ENCODE results near the gene PLA2G15. TPM values are rescaled to one million over a fixed set of nuclear protein-coding genes. Genes with fewer than 3 reads are reported as not detected.

PLA2G15 gene
- total RNA-seq, 6 experiments from 2014 or later = 40.1 to 47.4 (median 44.4) TPM

DNA sequence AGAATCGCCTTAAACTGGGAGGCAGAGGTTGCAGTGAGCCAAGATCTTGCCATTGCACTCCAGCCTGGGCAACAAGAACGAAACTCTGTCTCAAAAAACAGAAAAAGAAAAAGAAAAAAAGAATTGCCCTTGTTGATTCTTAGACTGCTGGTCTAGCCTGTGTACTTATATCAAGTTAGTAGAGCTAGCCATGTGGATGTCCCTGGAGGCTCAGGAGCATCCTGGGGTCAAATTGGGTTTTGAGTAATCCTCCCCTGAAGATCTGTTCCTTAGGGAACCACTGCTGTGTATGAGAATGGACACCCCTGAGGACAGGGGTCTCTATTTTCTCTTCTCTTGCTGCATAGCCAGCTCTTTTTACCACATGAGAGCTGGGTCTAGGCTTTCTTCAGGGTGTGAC, 44.0 kb downstream of the PLA2G15 start:
- peaks cover 61% of the 10 kb centered on the region for H3K4me1 Mint-ChIP-seq (ENCODE audit: low read depth)
- H3K36me3 Mint-ChIP-seq (ENCODE audit: low read depth) = peaks cover 57% of the 10 kb centered on the region
- no peaks in the 10 kb centered on the region for H3K9me3 Mint-ChIP-seq
- TF ChIP-seq, protein P1, sequence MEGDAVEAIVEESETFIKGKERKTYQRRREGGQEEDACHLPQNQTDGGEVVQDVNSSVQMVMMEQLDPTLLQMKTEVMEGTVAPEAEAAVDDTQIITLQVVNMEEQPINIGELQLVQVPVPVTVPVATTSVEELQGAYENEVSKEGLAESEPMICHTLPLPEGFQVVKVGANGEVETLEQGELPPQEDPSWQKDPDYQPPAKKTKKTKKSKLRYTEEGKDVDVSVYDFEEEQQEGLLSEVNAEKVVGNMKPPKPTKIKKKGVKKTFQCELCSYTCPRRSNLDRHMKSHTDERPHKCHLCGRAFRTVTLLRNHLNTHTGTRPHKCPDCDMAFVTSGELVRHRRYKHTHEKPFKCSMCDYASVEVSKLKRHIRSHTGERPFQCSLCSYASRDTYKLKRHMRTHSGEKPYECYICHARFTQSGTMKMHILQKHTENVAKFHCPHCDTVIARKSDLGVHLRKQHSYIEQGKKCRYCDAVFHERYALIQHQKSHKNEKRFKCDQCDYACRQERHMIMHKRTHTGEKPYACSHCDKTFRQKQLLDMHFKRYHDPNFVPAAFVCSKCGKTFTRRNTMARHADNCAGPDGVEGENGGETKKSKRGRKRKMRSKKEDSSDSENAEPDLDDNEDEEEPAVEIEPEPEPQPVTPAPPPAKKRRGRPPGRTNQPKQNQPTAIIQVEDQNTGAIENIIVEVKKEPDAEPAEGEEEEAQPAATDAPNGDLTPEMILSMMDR (IDR thresholded peaks at IDR 0.05) = no peak
- H3K27me3 Mint-ChIP-seq (ENCODE audit: insufficient read depth) = peaks cover 4% of the 10 kb centered on the region; the same call in 1 of the 2 replicates
- DNase-seq = no peak
- H3K27ac Mint-ChIP-seq = peak overlapping the region; percentile 38
- no peak overlapping the region for H3K4me3 Mint-ChIP-seq

DNA sequence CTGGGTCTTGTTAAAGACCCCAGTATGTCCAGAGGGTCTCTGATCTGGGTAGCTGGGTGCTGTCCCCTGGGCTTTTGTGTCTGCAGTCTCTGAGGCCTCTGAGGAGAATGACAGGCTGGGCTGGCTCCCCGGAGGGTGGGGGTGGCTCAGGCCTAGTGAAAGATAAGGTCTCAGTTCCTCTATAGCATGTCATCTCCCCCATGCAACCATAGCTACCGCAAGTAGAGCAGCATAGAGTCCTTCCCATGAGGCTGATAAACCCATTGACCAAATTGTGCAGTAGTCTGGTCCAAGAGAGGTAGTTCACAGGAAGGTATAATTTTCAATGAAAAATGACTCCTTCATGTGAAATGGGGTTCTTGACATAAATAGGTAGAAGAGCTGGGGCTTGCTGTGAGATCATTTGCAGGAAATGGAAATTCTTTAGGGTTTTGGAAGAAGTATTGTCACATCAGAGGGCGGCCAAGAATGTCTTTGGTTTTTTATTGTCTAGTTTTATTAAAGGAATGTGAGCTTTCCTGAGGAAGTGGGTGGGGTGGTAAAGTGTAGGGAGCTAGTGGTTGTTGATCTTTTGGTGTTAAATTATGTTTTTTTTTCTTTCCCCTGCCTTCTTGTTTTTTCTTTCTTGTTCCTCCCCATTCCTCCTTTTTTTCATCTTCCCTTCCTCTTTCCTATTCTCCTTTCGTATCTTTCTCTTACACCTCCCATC, 44.6 kb downstream of the PLA2G15 start:
- TF ChIP-seq, protein P1 (IDR thresholded peaks at IDR 0.05) = no peak
- Mint-ChIP-seq H3K27me3 (ENCODE audit: insufficient read depth) (peaks cover 4% of the 10 kb centered on the region), H3K27ac (peak overlapping the region; percentile 38), H3K36me3 (ENCODE audit: low read depth) (peaks cover 51% of the 10 kb centered on the region), H3K4me3 (peak overlapping the region; percentile 44), H3K4me1 (ENCODE audit: low read depth) (peaks cover 60% of the 10 kb centered on the region), H3K9me3 (no peaks in the 10 kb centered on the region)
- DNase-seq = no peak

DNA sequence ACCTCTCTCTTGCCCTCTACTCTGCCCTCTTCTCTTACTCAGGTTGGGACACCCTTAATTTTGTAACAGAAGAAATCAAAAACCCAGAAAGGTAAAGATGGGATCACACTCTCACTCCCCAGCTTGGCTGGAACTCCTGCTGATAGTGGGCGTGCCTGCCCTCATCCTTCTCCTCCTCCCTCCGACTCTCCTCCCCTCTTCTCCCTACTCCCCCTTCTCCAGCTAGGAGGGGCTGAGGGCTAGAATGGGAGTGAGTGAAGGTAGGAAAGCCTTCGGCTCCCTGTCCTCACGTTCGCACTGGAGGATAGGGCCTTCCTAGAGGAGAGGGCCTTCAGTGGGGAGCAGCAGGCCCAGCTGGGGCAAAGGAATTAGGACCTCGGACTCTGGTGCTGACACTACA, 45.3 kb downstream of the PLA2G15 start:
- Mint-ChIP-seq H3K4me1 (ENCODE audit: low read depth) (peaks cover 56% of the 10 kb centered on the region), H3K36me3 (ENCODE audit: low read depth) (peaks cover 47% of the 10 kb centered on the region), H3K27ac (peak overlapping the region; percentile 38), H3K9me3 (no peaks in the 10 kb centered on the region), H3K27me3 (ENCODE audit: insufficient read depth) (peaks cover 4% of the 10 kb centered on the region), H3K4me3 (peak overlapping the region; percentile 44)
- DNase-seq = no peak
- TF ChIP-seq, protein P1 (IDR thresholded peaks at IDR 0.05) = no peak

DNA sequence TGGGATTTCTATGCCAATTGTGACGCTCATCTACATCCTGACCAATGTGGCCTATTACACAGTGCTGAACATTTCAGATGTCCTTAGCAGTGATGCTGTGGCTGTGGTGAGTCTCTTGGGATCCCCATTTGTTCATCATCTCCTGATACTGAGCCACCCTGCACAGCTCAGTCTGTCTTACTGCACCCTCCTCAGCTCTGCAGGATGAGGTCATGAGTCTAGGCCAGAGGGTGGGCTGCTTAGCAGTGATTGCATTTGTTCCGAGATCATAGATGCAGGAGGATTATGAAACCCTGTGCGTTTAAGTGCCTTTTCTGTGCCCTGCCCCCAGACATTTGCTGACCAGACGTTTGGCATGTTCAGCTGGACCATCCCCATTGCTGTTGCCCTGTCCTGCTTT, 46.1 kb downstream of the PLA2G15 start:
- peak overlapping the region; percentile 32; the same call in 1 of the 2 replicates for H3K27ac Mint-ChIP-seq
- TF ChIP-seq, protein P1 (IDR thresholded peaks at IDR 0.05) = no peak
- DNase-seq = no peak
- no peaks in the 10 kb centered on the region for H3K9me3 Mint-ChIP-seq
- no peak overlapping the region for H3K4me3 Mint-ChIP-seq
- H3K4me1 Mint-ChIP-seq (ENCODE audit: low read depth) = peaks cover 49% of the 10 kb centered on the region
- H3K27me3 Mint-ChIP-seq (ENCODE audit: insufficient read depth) = peaks cover 4% of the 10 kb centered on the region; the same call in 1 of the 2 replicates
- peaks cover 43% of the 10 kb centered on the region for H3K36me3 Mint-ChIP-seq (ENCODE audit: low read depth)

DNA sequence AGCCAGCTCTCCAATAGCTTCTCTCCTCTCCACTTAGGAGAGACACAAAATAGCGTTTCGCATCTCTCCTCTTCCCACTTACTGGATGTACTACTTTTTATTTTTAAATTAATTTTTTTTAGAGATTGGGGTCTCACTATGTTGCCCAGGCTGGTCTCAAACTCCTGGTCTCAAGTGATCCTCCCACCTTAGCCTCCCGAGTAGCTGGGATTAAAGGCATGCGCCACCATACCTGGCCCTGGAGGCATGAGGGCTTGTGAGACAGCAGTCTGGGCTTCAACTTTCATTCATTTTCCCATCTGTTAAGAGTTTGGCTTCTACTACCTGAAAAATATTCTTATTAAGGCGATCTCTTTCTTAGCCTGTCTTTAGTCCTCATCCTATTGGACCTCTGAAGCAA, 47.3 kb downstream of the PLA2G15 start:
- no peak for DNase-seq
- H3K4me3 Mint-ChIP-seq = no peak overlapping the region
- no peaks in the 10 kb centered on the region for H3K9me3 Mint-ChIP-seq
- TF ChIP-seq, protein P1 (IDR thresholded peaks at IDR 0.05) = no peak
- peaks cover 41% of the 10 kb centered on the region for H3K4me1 Mint-ChIP-seq (ENCODE audit: low read depth)
- peaks cover 4% of the 10 kb centered on the region; the same call in 1 of the 2 replicates for H3K27me3 Mint-ChIP-seq (ENCODE audit: insufficient read depth)
- no peak overlapping the region for H3K27ac Mint-ChIP-seq
- peaks cover 32% of the 10 kb centered on the region for H3K36me3 Mint-ChIP-seq (ENCODE audit: low read depth)

Data from HFFc6 (cell line).